ENCODE measurements around the gene GTPBP1. TPM values are rescaled to one million over a fixed set of nuclear protein-coding genes. Genes with fewer than 3 reads are reported as not detected.

GTPBP1 gene
- total RNA-seq, 1 donor from 2014 or later, result 43.3 TPM

DNA sequence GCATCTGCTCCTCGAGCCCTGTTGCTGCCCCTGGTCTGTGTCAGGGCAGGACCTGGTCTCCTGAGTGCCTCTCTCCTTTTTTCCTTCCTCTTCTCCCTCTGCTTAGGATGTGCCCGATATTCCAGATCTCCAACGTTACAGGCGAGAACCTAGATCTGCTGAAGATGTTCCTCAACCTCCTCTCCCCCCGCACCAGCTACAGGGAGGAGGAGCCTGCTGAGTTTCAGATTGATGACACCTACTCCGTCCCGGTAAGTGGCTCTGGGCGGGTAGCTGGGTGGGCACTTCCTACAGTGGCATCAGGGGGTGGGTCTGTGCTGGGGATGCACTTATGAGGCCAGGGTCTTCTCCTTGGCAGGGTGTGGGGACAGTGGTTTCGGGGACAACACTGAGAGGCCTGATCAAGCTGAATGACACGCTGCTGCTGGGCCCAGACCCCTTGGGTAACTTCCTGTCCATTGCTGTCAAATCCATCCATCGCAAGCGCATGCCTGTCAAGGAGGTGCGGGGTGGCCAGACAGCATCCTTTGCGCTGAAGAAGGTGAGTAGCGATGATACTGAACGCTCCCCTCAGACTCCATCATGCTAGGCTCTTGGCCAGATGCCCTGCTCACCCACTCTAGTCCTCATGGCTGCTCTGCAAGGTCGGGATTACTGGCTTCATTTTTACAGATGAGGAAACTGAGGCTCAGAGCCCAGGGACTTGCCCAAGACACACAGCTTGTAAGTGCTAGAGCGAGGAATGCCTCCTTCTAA is 20.3 kb downstream of the GTPBP1 start:
- Mint-ChIP-seq H3K27ac (ENCODE audit: unreplicated experiment) (no peak overlapping the region), H3K27me3 (ENCODE audit: low read depth) (no peaks in the 10 kb centered on the region), H3K9me3 (ENCODE audit: low read depth) (no peaks in the 10 kb centered on the region), H3K4me1 (ENCODE audit: low read depth) (peaks cover 22% of the 10 kb centered on the region), H3K4me3 (ENCODE audit: unreplicated experiment) (no peak overlapping the region), H3K36me3 (ENCODE audit: low read depth) (peaks cover 56% of the 10 kb centered on the region)
- TF ChIP-seq, protein P1, sequence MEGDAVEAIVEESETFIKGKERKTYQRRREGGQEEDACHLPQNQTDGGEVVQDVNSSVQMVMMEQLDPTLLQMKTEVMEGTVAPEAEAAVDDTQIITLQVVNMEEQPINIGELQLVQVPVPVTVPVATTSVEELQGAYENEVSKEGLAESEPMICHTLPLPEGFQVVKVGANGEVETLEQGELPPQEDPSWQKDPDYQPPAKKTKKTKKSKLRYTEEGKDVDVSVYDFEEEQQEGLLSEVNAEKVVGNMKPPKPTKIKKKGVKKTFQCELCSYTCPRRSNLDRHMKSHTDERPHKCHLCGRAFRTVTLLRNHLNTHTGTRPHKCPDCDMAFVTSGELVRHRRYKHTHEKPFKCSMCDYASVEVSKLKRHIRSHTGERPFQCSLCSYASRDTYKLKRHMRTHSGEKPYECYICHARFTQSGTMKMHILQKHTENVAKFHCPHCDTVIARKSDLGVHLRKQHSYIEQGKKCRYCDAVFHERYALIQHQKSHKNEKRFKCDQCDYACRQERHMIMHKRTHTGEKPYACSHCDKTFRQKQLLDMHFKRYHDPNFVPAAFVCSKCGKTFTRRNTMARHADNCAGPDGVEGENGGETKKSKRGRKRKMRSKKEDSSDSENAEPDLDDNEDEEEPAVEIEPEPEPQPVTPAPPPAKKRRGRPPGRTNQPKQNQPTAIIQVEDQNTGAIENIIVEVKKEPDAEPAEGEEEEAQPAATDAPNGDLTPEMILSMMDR (IDR thresholded peaks at IDR 0.05), result no peak
- no peak for DNase-seq (ENCODE audit: low spot score)

- DNase-seq (ENCODE audit: low spot score), result no peak
- TF ChIP-seq, protein P1 (IDR thresholded peaks at IDR 0.05), result no peak
- Mint-ChIP-seq H3K4me3 (ENCODE audit: unreplicated experiment) (no peak overlapping the region), H3K4me1 (ENCODE audit: low read depth) (peaks cover 24% of the 10 kb centered on the region), H3K9me3 (ENCODE audit: low read depth) (no peaks in the 10 kb centered on the region), H3K27ac (ENCODE audit: unreplicated experiment) (peak overlapping the region; percentile 22), H3K27me3 (ENCODE audit: low read depth) (no peaks in the 10 kb centered on the region), H3K36me3 (ENCODE audit: low read depth) (peaks cover 50% of the 10 kb centered on the region)
These were observed 21.4 kb downstream of the GTPBP1 start for GRCh38 chr22:38727123-38727522.

DNA sequence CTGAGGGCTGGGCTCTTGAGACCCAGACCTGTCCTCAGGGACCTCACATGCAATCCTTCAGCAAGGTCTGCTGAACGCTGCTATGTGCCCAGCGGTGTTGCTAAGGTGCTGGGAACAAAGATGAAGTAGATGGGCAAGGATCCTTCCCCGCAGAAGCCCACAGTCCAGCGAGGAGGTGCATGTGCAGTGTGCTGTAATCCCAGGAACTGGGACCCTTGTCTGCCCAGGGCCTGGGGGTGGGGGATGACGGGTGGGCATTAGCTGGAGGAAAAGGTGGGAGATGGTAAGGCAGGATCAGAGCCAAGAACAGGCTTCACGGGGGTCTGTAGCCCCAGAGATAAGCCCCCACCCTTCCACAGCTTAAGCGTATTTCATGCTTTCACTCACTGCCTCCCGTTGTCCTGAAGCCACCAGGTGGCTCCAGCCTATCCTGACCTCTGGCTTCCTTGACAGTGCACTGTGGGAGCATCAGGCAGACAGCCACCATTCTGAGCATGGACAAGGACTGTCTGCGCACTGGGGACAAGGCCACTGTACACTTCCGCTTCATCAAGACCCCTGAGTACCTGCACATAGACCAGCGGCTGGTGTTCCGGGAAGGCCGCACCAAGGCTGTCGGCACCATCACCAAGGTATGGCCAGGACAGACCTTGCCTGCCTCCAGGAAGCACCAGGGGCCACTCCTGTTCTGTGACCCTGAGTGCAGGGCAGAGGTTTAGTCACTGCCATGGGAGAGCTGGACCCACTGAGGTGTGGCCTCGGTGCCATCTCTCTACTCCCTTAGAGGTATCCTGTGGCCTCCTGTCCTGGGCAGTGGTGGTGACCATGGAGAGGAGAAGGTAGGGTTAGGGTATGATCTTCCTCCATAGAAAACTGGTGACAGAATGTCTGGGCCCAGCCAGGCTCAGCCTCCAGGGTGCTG is 22.0 kb downstream of the GTPBP1 start:
- peaks cover 47% of the 10 kb centered on the region for H3K36me3 Mint-ChIP-seq (ENCODE audit: low read depth)
- DNase-seq (ENCODE audit: low spot score), result no peak
- H3K9me3 Mint-ChIP-seq (ENCODE audit: low read depth), result no peaks in the 10 kb centered on the region
- H3K27me3 Mint-ChIP-seq (ENCODE audit: low read depth), result no peaks in the 10 kb centered on the region
- peaks cover 31% of the 10 kb centered on the region for H3K4me1 Mint-ChIP-seq (ENCODE audit: low read depth)
- TF ChIP-seq, protein P1 (IDR thresholded peaks at IDR 0.05), result no peak
- no peak overlapping the region for H3K4me3 Mint-ChIP-seq (ENCODE audit: unreplicated experiment)
- peak overlapping the region; percentile 22 for H3K27ac Mint-ChIP-seq (ENCODE audit: unreplicated experiment)

GRCh38 chr22:38728871-38729796 is 23.4 kb downstream of the GTPBP1 start:
- peaks cover 46% of the 10 kb centered on the region for H3K36me3 Mint-ChIP-seq (ENCODE audit: low read depth)
- TF ChIP-seq, protein P1 (IDR thresholded peaks at IDR 0.05), result no peak
- no peaks in the 10 kb centered on the region for H3K9me3 Mint-ChIP-seq (ENCODE audit: low read depth)
- no peak overlapping the region for H3K4me3 Mint-ChIP-seq (ENCODE audit: unreplicated experiment)
- H3K27ac Mint-ChIP-seq (ENCODE audit: unreplicated experiment), result peak overlapping the region; percentile 54
- no peaks in the 10 kb centered on the region for H3K27me3 Mint-ChIP-seq (ENCODE audit: low read depth)
- peaks cover 44% of the 10 kb centered on the region for H3K4me1 Mint-ChIP-seq (ENCODE audit: low read depth)
- DNase-seq (ENCODE audit: low spot score), result no peak

Data from chondrocyte (in vitro differentiated cells).